Spleen (tissue), 7 donors: ENCODE data around the gene DUSP8.

ENCODE experiments used
- POLR2A ChIP-seq, 3 donors: fragments of 450-650 bp; IDR thresholded peaks; one replicate each; pipeline ENCODE4 v1.5.1; 2017; ENCODE audit warnings: antibody characterized with exemption in 3 of 3, mild to moderate bottlenecking in 1 of 3
- POLR2AphosphoS5 ChIP-seq, 3 donors: sonication (generic); formaldehyde crosslinking; IDR thresholded peaks; one replicate each; pipeline ENCODE4 v1.5.1; 2017; ENCODE audit warnings: antibody characterized with exemption in 3 of 3
- TF ChIP-seq, protein P1 (sequence below), 11 experiments: fragments of 200-600 bp in 7 of 11; fragments of 450-650 bp in 4 of 11; sonication (generic) in 4 of 11; IDR thresholded peaks in 8 of 11; conservative IDR thresholded peaks in 3 of 11; 1 replicate in 7 of 11; 2 replicates in 4 of 11; pipeline versions ENCODE4 v1.4.0 to v1.8.0; 2016 to 2021; ENCODE audit warnings: antibody characterized with exemption in 11 of 11, inconsistent platforms in 4 of 11, mild to moderate bottlenecking in 1 of 11
- donor health status: DM: no; HTN: no; CAD: no; lungs with moderate emphysema.
- donor health status: DM: no; HTN: no; CAD: no.
- donor health status: DM: no; HTN: no; CAD: no.

- TF ChIP-seq, protein P1, sequence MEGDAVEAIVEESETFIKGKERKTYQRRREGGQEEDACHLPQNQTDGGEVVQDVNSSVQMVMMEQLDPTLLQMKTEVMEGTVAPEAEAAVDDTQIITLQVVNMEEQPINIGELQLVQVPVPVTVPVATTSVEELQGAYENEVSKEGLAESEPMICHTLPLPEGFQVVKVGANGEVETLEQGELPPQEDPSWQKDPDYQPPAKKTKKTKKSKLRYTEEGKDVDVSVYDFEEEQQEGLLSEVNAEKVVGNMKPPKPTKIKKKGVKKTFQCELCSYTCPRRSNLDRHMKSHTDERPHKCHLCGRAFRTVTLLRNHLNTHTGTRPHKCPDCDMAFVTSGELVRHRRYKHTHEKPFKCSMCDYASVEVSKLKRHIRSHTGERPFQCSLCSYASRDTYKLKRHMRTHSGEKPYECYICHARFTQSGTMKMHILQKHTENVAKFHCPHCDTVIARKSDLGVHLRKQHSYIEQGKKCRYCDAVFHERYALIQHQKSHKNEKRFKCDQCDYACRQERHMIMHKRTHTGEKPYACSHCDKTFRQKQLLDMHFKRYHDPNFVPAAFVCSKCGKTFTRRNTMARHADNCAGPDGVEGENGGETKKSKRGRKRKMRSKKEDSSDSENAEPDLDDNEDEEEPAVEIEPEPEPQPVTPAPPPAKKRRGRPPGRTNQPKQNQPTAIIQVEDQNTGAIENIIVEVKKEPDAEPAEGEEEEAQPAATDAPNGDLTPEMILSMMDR (IDR thresholded peaks at IDR 0.05 in 8 of 11, conservative IDR thresholded peaks at IDR 0.05 in 3 of 11): no peak
- TF ChIP-seq POLR2A (IDR thresholded peaks at IDR 0.05): no peak
- no peak for TF ChIP-seq POLR2AphosphoS5 (IDR thresholded peaks at IDR 0.05)
Observed at GRCh38 chr11:1555713-1556153, 16.3 kb downstream of the DUSP8 start.
